GM21576 (cell line): ENCODE data around the gene HHIPL1.

ENCODE experiments used
- ATAC-seq: cut with Tn5 transposase; IDR thresholded peaks from one replicate; pipeline ENCODE4 v1.9.1; 2021; ENCODE audit warnings: mild to moderate bottlenecking, moderate library complexity; ENCODE audit not compliant: unreplicated experiment

The HHIPL1 gene

GRCh38 chr14:99686557-99687283 lies 41.8 kb downstream of the HHIPL1 start:
- no peak for ATAC-seq

GRCh38 chr14:99687284-99688209 lies 42.6 kb downstream of the HHIPL1 start:
- no peak for ATAC-seq

- no peak for ATAC-seq
These were observed 43.3 kb downstream of the HHIPL1 start for GRCh38 chr14:99688210-99688581.

GRCh38 chr14:99688629-99689028 lies 43.7 kb downstream of the HHIPL1 start:
- ATAC-seq: no peak

- no peak for ATAC-seq
These were observed 44.6 kb downstream of the HHIPL1 start for GRCh38 chr14:99689266-99690236.

- ATAC-seq: no peak
These were observed 45.7 kb downstream of the HHIPL1 start for GRCh38 chr14:99690636-99691035.

GRCh38 chr14:99691111-99691885 lies 46.4 kb downstream of the HHIPL1 start:
- no peak for ATAC-seq

GRCh38 chr14:99693918-99694317 lies 49.0 kb downstream of the HHIPL1 start:
- no peak for ATAC-seq

GRCh38 chr14:99696929-99697328 lies 52.0 kb downstream of the HHIPL1 start:
- ATAC-seq: no peak

GRCh38 chr14:99698236-99698635 lies 53.3 kb downstream of the HHIPL1 start:
- no peak for ATAC-seq

- no peak for ATAC-seq
These were observed 53.7 kb downstream of the HHIPL1 start for GRCh38 chr14:99698642-99699041.

GRCh38 chr14:99699085-99699760 lies 54.3 kb downstream of the HHIPL1 start:
- ATAC-seq: no peak

- no peak for ATAC-seq
These were observed 54.9 kb downstream of the HHIPL1 start for GRCh38 chr14:99699861-99700260.

GRCh38 chr14:99700379-99700778 lies 55.5 kb downstream of the HHIPL1 start:
- no peak for ATAC-seq

GRCh38 chr14:99701260-99701659 lies 56.3 kb downstream of the HHIPL1 start:
- no peak for ATAC-seq

- ATAC-seq: no peak
These were observed 57.2 kb downstream of the HHIPL1 start for GRCh38 chr14:99702115-99702514.

- no peak for ATAC-seq
These were observed 58.5 kb downstream of the HHIPL1 start for GRCh38 chr14:99703381-99703780.

GRCh38 chr14:99704037-99704436 lies 59.1 kb downstream of the HHIPL1 start:
- ATAC-seq: no peak

GRCh38 chr14:99706107-99706900 lies 61.4 kb downstream of the HHIPL1 start:
- ATAC-seq: no peak
